DMS79 treated with DMSO at 0.1 percent for 48 hours (cell line): Measurements from ENCODE around the gene S1PR4.
"Not testable (repeated sequence)": the region's sequence is repeated elsewhere in the genome, so short reads cannot be mapped to it uniquely, and the experiment has no call there.

ENCODE experiments used
- DNase-seq: peaks from one replicate; lab custom pipeline; 2025; lab: John Stamatoyannopoulos, UW

Gene S1PR4

GRCh38 chr19:3179739-3180293, 1.2 kb downstream of the S1PR4 start:
- no peak for DNase-seq

GRCh38 chr19:3183721-3184641, 5.4 kb downstream of the S1PR4 start:
- DNase-seq: no peak

- peak; percentile 92 for DNase-seq
Measured at GRCh38 chr19:3184847-3185460, 6.4 kb downstream of the S1PR4 start.

- peak; percentile 98 for DNase-seq
Measured at GRCh38 chr19:3185461-3186159, 7.0 kb downstream of the S1PR4 start, which contains the start of gene NCLN. NCLN (plus strand) TSS chr19:3185930; CDS start chr19:3186031, 101 bp downstream.

- no peak for DNase-seq
Measured at GRCh38 chr19:3186160-3186688, 7.7 kb downstream of the S1PR4 start.

- no peak for DNase-seq
Measured at GRCh38 chr19:3186891-3187661, 8.5 kb downstream of the S1PR4 start.

GRCh38 chr19:3187662-3188511, 9.3 kb downstream of the S1PR4 start:
- DNase-seq: no peak

GRCh38 chr19:3188627-3189596, 10.3 kb downstream of the S1PR4 start:
- DNase-seq: no peak

GRCh38 chr19:3189702-3190469, 11.3 kb downstream of the S1PR4 start:
- DNase-seq: no peak

GRCh38 chr19:3190470-3190770, 11.9 kb downstream of the S1PR4 start:
- DNase-seq: no peak

GRCh38 chr19:3190921-3191805, 12.6 kb downstream of the S1PR4 start:
- DNase-seq: no peak

- not testable (repeated sequence) for DNase-seq
Measured at GRCh38 chr19:3191806-3192104, 13.2 kb downstream of the S1PR4 start.

GRCh38 chr19:3192228-3192635, 13.7 kb downstream of the S1PR4 start:
- no peak for DNase-seq

GRCh38 chr19:3192684-3193083, 14.1 kb downstream of the S1PR4 start:
- no peak for DNase-seq

- no peak for DNase-seq
Measured at GRCh38 chr19:3193256-3194105, 14.9 kb downstream of the S1PR4 start.
